Measurements from ENCODE around the gene ZMYND8.

- no peak for TF ChIP-seq CTCF (IDR thresholded peaks at IDR 0.05)
- TF ChIP-seq POLR2A (IDR thresholded peaks at IDR 0.05) = no peak
Observed at GRCh38 chr20:47295921-47296426, 60.5 kb downstream of the ZMYND8 start.

All from Peyer's patch (tissue), 4 donors.